Kidney capillary endothelial cell (primary cell): ENCODE results near the gene ZNF747.
"Not testable (repeated sequence)": the region's sequence is repeated elsewhere in the genome, so short reads cannot be mapped to it uniquely, and the experiment has no call there.

Source experiments
- DNase-seq: peaks from one replicate; pipeline ENCODE4 v3.0.0-alpha.2; 2018; ENCODE audit warnings: low spot score

The ZNF747 gene

GRCh38 chr16:30557957-30558788 lies 23.5 kb upstream of the ZNF747 start, which contains the start of gene ZNF764:
Gene ZNF764 (minus strand): TSS chr16:30558374. CDS start chr16:30558182, 192 bp downstream.
- DNase-seq: peak; percentile 98

DNA sequence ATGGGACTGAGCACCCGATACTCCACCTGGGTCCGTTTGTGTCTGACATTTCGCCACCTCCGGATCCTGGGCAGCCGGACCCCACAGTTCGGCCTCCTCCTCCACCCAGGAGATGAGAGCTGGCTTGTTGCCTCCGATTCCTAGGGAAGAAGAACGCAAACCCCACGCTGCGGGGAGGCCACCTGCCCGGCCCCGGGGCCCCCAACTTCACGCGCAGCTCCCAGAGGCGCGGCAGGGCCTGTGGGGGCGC lies 23.0 kb upstream of the ZNF747 start:
- DNase-seq: no peak

GRCh38 chr16:30556125-30556473 lies 21.4 kb upstream of the ZNF747 start:
- no peak for DNase-seq

DNA sequence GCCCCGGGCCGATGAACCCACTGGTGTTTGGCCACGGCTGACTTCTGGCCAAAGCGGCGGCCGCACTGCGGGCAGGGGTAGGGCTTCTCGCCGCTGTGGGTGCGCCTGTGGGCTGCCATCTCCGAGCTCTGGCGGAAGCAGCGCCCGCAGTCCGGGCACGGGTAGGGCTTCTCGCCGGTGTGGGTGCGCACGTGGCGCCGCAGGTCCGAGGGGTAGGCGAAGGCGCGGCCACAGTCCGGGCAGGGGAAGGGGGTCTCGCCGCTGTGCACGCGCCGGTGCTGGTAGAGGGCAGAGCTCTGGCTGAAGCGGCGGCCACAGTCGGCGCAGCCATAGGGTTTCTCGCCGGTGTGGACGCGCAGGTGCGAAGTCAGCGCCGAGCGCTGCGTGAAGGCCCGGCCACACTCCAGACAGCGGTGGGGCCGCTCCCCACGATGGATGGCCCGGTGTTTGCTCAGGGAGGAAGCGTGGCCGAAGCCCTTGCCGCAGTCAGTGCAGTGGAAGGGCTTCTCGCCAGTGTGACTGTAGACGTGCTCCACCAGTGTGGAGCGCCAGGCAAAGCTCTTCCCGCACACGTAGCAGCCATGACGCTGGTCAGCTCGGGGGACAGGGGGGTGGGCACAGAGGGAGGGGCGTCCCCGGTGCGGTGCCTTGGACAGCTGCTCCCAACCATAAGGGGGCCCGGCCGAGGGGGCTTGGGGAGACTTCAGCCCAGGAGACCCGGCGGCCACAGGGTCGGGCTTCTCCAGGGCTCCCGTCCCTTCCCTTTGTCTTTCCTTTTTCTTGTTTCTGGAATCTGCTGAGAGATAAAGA lies 20.9 kb upstream of the ZNF747 start:
- DNase-seq: no peak

- DNase-seq: peak; percentile 66
These were observed 20.1 kb upstream of the ZNF747 start for GRCh38 chr16:30554557-30555314.

GRCh38 chr16:30553393-30553899 lies 18.8 kb upstream of the ZNF747 start:
- DNase-seq: no peak

- no peak for DNase-seq
These were observed 18.3 kb upstream of the ZNF747 start for GRCh38 chr16:30552956-30553355.

- no peak for DNase-seq
These were observed 17.1 kb upstream of the ZNF747 start for GRCh38 chr16:30551781-30552180.

- no peak for DNase-seq
These were observed 14.0 kb upstream of the ZNF747 start for GRCh38 chr16:30548416-30549253.

DNA sequence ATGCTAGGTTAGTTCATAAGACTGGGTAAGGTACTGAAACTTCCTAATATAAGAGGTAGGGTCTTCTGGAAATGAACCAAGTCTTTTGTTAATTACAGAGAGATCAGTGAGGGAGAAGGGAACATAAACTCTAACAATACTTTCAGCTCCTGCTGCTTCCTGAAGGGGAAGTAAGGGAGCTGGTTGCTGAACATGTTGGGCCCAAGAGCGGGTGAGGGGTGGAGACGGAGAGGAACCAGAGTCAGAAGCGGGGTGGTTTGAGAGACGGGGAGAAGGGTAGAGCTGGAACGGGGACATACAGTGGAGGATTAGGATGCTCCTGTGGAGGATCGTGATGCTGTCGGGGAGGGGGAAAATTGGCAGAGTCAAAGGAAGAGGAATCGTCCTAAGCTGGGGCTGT lies 11.5 kb upstream of the ZNF747 start:
- DNase-seq: no peak

GRCh38 chr16:30543067-30543466 lies 8.4 kb upstream of the ZNF747 start:
- DNase-seq: no peak

DNA sequence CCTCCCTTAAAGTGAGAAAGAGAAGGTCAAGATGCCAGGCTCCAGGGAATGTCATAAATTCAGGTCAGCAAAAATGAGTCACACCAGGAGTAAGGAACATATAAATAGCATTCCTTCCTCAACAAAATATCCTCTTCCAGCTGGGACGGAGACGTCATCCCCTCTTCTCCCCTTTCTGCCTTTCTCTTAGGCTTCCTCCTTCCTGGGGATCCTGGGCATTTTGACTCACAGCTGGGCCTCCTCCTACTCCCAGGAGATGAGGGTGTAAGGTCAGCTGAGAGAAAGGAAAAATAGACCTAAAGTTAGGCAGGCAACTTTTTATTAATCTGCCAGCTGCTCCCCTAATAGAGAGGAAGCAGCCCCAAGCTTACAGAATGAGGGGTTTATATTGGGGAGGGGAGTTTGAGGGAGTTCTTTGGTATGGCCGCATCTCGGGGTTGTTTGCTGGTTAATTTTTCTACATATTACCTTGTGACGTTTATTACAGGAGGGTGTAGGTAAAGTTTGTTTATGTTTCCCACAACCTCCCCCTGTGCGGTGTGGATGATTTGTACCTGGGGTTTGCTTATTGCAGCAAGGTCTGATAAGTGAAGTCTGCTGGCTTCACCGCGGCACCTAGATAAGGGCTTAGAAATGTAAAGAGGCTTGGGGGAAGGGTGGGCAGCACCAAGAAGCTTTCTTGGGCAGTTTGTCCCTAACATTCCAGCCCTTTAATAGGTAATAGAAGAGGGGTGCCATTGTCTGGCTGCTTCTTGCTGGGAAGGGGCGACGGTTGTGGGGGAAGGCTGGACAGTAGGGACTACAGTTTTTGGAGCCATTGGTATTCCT lies 7.1 kb upstream of the ZNF747 start:
- peak; percentile 75 for DNase-seq

DNA sequence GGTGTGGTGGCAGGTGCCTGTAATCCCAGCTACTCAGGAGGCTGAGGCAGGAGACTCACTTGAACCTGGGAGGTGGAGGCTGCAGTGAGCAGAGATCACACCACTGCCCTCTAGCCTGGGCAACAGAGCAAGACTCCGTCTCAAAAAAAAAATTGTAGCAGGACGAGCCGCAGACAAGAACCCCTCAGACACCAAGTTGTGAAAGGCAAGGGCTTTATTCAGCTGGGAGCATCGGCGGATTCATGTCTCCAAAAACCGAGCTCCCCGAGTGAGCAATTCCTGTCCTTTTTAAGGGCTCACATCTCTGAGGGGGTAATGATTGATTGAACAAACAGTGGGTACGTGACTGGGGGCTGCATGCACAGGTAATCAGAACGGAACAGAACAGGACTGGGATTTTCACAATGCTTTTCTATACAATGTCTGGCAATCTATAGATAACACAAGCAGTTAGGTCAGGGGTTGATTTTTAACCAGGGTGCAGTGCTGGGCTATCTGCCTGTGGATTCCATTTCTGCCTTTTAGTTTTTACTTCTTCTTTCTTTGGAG lies 6.3 kb upstream of the ZNF747 start:
- not testable (repeated sequence) for DNase-seq

- not testable (repeated sequence) for DNase-seq
These were observed 5.4 kb upstream of the ZNF747 start for GRCh38 chr16:30539986-30540526.

DNA sequence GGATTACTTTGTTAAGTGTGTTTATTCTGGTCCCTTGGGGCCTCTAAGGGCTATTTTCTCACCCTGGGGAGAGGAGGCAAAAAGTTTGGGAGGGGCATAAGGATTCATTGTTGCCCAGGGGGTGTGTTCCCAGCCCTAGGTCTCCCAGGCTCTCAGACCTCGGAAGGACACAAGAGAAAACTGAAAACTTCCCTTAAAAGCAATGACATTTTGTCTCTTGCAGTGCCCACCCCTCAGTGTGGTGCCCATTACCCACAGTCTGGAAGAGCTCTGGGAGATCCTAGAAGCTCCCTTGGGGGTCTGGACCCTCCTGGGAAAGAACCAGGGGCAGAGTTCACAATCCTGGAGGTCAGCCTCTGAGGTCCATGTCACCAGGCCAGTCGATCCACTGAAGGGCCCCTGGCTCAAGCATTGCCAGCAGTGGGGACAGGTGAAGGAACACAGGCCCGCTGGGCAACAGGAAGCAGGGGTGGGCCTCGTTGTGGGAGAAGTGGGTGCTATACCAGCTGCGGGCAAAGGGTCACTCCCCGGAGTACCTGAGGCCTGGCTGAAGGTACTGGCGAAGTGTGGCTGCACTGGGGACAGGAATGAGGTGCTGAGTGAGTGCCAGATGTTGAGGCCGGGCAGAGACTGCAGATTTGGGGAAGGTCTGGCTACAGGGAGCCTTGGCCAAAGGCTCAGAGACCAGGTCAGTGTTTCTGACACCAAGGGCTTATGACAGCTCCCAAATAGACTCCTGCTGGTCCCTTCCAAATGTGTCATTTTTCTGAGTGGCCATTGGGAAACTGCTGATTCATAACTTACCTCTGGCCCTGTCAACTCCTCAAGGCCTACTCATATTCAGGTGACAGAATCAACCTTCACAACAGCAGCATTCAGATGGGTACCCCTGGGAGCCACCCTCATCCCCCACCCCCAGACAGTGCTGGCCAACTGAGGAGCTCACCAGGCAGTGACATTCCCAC lies 4.6 kb upstream of the ZNF747 start:
- DNase-seq: no peak

- DNase-seq: not testable (repeated sequence)
These were observed 1.9 kb upstream of the ZNF747 start for GRCh38 chr16:30536391-30537024.

GRCh38 chr16:30535777-30536190 lies 1.1 kb upstream of the ZNF747 start:
- peak; percentile 62 for DNase-seq

DNA sequence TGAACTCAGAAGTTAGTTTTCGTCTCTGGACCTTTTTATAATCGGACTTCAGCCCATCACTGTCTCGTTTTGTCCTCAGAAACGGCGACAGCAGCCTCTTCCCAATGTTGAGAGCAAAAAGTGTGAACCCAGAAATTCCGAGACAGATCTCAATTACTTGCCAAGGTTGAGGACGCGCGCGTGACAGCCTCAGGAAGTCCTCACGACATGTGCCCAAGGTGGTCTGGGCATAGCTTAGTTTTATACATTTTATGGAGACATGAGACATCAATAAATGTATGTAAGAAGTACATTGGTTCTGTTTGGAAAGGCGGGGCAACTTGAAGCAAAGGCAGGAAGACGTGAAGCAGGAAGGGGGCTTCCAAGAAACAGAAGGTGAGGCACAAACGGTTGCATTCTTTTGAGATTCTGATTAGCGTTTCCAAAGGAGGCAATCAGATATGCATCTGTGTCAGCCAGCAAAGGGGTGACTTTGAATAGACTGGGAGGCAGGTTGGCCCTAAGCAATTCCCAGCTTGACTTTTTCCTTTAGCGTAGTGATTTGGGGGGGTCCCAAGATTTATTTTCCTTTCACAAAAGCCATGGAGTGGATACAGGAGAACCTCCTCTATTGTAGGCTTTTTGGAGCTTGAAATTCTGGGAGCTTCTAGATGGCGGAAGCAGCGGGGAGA lies 583 bp upstream of the ZNF747 start:
- no peak for DNase-seq
